Suppressor macrophage treated with lipopolysaccharide for 4 hours (primary cell): ENCODE results near the gene KIAA1755.

Source experiments
- DNase-seq: peaks from one replicate; pipeline ENCODE4 v3.0.0-alpha.2; 2020

KIAA1755 gene

DNA sequence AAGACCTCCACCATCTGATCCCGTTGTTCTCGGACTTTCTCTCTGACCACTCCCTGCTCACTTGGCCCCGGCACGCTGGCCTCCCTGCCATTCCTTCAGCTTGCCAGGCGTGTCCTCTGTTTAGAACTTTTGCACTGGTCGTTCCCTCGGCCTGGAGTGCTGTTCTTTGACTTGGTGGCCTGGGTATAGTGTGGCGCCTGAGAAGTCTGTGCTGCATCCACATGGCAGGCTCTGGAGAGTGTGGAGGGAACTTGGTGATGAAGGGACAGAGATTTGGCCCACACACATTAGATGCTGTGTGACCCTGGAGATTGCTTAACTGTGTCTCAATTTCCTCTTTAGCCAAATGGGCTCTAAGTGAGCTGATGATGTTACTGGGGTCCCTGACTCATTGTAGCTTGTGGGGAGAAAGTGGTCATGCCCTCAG lies 82.5 kb downstream of the KIAA1755 start:
- DNase-seq, result peak; percentile 88

DNA sequence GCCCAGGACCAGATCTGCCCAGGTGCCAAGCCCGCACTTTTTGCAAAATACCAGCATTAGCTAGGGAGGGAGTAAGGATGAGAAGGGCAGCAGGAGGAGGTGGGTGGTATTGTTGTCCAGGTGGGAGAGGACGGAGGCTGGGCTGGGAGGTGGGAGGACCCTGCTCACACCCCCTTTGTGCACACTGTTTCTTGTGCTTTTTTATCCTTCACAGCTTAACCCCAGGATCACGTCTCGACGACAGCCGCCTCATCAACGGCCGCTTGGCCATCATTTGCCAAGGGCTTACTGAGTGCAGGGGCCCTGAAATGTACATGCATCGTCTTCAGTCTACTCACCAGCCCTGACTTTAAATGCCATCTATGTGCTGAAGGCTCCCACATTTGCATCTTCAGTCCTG lies 83.3 kb downstream of the KIAA1755 start:
- no peak for DNase-seq

GRCh38 chr20:38175304-38176180 lies 85.0 kb downstream of the KIAA1755 start:
- DNase-seq, result no peak

DNA sequence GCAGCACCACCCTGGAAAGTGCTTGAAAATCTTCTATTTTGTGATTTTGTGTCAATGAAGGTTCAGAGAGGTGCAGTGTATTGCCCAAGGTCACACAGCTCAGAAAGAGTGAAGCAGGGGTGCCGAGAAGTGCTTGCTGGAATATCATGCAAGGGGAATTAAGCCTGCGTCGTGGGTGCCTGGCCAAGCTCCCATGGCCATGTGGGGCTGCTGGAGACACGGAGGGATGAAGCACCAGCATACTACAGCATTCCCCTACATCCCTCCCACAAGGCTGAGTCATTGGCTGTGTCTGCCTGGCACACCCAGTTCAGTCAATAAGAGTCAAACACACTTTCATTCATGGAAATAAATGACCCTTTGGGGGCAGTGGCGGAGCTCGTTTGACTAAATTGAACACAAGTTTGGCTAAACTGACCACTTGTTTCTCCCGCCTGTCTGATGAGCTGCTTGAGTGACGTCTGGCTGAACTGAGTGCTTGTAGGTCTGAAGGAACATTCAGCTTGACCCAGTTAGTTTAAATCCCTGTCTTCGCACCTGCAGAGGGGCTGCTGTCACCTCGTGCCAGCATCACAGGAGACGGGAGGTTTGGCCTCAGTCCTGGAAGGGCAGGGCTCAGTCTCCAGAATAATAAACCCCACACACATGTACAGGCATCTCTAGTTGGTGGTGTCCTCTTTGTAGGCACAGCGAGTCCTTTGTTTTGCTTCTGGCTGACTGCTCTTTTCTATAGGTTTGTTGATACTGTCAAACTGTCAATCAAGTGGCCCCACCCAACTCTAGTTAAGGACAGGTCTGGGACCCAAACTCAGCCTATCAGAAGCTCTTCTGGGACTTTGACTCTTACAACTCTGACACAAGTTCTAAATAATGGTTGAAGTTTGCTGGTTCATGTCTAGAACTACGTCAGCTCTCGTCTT lies 87.0 kb downstream of the KIAA1755 start:
- DNase-seq, result peak; percentile 67

DNA sequence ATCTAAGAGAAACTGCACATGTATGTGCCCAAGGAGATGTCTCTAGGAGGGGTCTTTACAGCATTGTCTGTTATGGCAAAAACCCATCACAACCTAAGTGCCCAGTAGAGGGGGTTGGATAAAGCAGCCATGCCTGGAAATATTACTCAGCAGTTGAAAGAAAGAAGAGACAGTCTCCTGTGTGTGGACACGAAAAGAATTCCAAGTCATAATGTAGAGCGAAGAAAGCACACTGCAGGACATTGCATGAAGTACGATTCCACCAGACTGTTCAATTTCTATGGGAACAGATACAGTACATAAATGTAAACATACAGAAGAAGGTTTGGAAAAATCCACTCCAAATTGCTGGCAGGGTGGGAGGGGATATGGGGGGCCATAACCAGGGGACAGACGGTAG lies 88.1 kb downstream of the KIAA1755 start:
- DNase-seq, result no peak

DNA sequence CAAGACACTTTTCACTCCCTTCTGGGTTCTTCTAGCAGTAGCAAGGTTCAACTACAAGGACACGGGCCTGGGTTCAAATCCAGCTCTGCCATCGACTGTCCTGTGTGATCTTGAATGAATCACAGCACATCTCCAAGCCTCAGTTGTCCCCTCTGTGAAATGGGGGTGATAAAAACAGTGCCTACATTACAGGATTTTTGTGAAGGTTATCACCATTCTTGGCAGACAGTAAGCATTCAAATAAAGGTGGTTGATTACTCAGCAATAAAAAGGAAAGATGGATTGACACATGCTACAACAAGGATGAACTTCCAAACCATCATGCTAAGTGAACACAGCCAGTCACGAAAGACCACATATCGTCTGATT lies 88.9 kb downstream of the KIAA1755 start:
- DNase-seq, result no peak

DNA sequence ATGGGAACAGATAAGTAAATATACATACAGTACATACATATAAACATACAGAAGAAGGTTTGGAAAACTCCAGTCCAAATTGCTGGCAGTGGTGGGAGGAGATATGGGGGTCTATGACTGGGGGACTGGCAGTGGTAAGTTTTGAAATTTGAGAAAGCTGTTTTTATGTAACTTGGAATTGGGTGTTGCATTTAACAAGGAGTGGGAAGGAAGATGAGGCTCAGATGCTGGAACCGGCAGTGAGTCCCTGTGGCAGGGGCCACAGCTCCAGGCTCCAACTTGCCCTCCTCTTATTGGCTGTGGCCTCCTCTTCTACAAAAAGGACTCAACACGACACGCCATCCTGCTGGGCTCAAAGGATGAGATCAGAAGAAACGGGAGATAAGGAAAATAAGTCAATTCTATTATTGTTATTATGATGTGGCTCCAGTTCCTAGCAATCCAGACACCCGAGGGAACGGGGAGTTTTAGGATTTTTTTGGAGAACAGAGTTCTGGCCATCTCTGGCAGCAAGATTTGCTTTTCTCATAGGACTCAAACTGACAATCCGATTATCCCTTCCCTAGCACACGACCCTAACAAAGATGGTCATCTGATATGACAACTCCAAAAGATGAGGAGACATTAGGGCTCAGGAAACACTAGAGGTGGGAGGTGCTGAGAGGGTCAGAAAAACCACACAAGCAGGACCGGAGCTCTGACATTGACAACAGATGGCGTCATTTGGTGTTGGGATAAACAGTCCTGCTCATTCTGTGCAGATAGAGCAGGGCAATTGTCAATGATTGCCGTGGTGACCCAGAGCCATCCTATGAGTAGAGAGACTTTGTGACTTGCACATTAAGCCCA lies 89.5 kb downstream of the KIAA1755 start:
- DNase-seq, result no peak

DNA sequence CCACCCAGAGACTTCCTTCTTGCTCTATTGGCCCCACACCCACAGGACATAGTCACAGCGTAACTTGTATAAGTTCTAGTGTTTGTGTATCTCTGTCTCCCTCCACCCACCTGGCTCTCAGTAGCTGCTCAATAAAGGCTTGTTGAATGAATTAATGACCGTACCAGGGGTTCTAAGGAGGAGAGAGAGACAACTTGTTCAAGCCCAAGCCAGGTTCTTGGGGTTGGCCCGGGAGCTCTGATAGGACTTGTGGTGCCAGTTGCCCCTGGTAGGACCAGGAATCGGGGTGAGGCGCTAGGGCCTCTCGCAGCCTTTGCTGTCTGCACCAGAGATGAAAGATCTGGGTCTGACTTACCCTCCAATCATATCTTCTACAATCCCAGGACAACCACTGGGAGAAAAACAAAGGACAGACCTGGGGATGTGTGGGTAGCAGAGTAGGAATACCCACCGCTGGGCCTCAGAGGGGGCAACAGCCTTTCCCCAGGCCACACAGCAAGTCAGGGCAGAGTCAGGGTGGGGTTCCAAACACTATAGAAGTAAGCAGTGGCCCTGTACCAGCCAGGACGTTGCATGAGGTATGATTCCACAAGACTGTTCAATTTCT lies 90.2 kb downstream of the KIAA1755 start:
- DNase-seq, result no peak

DNA sequence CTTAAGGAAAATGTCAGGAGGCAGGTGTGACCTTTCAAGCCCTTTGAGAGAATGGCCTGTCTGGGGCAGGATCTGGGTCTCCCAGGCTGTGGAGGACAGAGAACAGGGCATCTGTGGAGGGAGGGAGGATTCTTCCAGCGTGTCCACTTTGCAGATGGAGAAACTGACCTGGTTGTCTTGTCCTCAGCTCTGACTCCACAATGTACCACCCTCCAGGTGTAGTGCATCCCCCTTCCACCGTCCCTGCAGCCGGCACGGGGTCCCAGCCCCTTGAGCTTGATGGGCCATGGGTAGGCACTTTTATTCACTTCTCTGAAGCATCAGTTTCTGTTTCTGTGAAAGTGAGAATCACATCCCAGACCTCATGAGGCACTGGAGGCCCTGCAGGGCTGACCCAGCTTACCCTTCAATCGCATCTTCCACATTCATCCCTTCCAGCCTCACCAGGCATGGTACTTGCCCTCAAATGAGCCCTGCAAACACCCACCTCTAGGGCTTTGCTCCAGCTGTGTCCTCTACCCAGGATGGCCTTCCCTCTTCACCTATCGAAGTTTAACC lies 90.8 kb downstream of the KIAA1755 start:
- peak; percentile 38 for DNase-seq

- DNase-seq, result peak; percentile 81
Observed at GRCh38 chr20:38168791-38169589, 91.5 kb downstream of the KIAA1755 start.

DNA sequence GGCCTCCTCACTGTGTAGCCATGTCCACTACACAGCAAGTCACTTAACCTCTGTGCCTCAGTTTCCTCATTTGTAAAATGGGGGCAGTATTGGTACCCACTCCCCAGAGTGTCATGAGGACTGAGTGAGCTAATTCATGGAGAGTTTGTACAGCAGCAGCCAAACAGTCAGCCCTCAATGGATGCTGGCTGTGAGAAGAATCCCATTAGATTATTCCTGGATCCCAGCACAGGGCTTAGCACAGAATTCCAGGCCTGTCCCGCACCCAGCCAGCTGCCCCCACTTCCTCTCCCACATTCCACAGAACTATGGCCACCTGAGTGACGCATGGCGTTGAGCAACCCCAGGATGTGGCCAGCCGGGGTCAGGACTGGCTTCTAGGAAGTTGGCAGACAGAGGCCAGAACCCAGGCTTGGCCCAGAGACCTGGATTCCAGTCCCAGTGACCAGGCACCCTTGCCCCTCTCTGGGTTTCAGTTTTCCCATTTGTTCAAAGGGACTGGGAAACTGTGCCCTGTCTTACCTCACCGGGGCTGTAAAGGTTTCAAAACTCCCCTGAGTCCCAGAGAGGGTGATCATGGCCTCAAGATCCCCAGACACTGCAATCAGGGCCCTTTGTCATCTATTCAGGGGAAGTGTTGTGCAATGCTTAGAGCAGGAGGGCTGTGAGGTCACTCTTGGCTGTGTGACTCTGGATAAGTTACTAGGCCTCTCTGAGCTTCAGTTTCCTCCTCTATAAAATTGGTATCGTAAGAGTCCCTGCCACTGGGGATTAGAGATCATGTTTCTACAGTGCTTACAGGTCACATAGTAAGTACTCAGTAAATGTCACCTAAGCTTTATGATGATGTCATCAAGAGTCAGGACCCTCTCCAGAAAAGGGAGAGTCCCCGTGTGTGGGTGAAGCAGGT lies 92.4 kb downstream of the KIAA1755 start:
- DNase-seq, result peak; percentile 96

- no peak for DNase-seq
Observed at GRCh38 chr20:38167328-38167850, 93.1 kb downstream of the KIAA1755 start.

DNA sequence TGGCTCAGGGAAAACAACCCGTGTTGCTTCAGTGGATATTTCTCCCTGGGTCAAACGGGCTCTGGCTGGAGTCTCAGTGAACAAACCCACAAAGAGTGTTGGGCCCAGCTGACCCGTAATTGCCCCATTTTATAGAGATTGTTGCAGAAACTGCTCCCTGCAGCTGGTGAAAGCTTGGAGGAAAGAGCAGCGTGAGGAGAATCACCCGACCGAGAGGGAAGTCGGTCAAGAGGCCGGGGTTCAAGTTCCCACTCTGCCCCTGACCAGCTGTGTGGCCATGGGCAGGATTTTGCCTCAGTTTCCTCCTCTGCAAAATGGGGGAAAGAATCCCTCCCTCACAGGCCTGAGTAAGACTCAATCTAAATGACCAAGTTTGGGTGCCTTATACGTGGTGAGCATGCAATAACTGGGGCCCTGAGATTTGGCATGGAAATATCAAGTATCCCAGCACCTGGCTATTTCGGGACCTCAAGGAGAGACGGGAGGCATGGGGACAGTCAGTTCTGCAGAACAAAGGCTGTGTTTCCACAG lies 93.8 kb downstream of the KIAA1755 start:
- DNase-seq, result no peak

DNA sequence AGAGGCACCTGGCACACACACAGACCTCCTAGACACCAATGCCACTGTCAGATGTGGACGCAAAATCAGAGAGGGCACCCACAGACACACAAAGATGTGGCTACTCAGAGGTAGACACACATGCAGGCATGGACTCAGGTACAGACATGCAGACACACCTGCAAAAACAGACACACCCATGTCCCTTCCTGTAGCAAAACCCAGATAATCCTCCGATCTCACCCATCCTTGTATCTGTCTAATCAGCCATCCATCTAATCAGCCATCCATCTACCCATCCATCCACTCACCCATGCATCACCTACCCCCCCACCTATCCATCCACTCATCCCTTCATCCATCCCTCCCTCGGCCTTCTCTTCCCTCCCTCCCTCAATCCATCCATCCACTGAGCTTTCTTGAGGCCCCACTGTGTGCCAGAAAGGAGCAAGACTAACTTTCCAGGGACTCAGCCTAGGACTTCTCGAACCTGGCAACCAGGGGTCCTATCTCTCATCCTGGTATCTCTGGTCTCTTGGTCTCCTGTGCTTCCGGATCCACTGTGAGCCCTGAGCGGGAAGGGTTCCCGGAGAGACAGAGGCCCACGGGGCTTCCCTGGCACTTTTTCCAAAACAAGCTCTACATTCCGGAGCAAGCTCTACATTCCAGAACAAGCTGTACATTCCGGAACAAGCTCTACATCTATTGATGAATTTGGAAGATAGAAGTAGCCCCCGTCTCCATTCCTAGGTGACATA lies 94.4 kb downstream of the KIAA1755 start:
- no peak for DNase-seq

GRCh38 chr20:38165089-38165965 lies 95.2 kb downstream of the KIAA1755 start, which contains the start of gene TGM2:
Gene TGM2 (minus strand): TSS chr20:38165270. CDS start chr20:38165198, 72 bp downstream.
- peak; percentile 95 for DNase-seq

DNA sequence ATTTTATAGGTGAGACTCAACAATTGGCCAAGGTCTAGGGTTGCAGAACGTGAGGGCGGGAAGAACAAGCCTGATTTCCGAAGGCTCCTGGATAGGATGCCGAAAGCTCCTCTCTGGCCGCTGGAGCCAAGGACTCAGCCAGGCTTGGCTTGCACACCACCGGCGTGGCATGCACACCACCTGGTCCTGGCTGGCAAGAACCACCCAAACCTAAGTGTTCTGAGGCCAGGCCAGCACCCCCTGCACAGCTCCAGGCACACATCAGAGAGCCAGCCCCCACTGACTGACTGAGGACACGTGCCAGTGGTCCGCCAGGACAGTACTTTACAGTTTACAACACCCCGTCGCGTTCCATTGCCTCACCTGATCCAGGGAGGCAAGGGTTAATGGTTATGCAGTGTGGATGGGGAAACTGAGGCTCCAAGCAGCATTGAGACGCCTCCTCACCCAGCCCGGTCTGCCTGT lies 95.9 kb downstream of the KIAA1755 start:
- DNase-seq, result no peak

- no peak for DNase-seq
Observed at GRCh38 chr20:38164069-38164468, 96.5 kb downstream of the KIAA1755 start.
